Measurements from ENCODE around the gene IGF2BP2.
"Not testable (repeated sequence)": the region's sequence is repeated elsewhere in the genome, so short reads cannot be mapped to it uniquely, and the experiment has no call there.

Gene IGF2BP2

DNA sequence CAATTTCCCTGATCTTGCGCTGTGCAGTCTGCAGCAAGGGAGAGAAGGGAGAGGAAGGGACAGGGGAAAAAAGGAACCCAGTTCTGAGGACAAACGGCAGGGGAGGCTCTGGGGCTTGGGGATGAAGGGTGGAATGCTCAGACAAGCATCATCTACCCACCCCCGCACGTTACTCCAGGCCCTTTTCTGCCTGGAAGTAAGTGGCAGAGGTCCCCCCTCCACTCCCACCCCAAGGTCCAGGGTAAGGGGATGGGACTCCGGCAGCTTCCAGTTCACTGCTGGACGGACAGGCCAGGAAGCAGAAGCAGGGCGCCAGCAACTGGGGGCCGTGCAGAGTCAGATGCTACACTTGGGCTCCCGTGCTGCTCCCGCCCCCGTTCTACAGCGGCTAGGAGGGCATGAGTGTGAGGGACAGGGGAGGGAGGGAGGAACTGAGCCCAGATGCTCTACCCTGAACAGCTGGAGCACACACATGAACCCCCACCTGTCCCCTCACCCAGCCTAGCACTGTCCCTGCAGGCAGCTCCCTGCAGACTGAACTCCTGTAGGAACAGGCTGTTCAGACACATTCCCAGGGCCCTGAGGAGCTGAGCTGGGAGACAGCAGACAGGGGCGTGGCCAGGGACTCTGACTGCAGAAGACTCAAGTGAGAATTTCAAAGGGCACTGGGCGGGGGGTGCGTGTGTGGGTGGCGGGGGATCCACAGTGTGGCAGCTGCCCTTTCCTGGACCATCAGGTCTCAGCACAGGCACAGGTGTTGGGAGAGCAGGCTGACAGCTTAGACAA is 179.1 kb downstream of the IGF2BP2 start:
- no peak overlapping the region for H3K4me3 ChIP-seq (replicated peaks; ENCODE audit: low read depth, low read length)
- DNase-seq (ENCODE audit: low read depth): no peak
- TF ChIP-seq, protein P1, sequence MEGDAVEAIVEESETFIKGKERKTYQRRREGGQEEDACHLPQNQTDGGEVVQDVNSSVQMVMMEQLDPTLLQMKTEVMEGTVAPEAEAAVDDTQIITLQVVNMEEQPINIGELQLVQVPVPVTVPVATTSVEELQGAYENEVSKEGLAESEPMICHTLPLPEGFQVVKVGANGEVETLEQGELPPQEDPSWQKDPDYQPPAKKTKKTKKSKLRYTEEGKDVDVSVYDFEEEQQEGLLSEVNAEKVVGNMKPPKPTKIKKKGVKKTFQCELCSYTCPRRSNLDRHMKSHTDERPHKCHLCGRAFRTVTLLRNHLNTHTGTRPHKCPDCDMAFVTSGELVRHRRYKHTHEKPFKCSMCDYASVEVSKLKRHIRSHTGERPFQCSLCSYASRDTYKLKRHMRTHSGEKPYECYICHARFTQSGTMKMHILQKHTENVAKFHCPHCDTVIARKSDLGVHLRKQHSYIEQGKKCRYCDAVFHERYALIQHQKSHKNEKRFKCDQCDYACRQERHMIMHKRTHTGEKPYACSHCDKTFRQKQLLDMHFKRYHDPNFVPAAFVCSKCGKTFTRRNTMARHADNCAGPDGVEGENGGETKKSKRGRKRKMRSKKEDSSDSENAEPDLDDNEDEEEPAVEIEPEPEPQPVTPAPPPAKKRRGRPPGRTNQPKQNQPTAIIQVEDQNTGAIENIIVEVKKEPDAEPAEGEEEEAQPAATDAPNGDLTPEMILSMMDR (IDR thresholded peaks at IDR 0.05; ENCODE audit: low read length, missing control alignments): no peak

DNA sequence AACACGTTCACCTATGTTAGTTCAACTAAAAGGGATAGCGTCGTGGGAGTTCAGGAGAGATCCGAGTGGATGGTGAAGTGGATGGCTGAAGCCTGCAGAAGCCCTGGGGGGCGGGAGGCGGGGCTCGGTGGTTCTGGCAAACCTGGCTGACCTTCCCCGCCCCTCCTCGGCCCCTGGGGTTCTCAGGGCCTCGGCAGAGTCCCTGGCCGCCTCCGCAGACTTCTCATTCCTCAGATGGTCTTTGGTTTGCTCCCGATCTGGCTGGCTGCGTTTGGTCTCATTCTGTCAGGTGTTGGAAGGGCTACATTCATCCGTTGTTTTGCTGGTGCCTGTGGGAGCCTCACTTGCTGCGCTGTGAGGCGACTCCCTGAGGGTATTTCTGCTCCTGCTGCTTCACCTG is 179.7 kb downstream of the IGF2BP2 start:
- not testable (repeated sequence) for DNase-seq (ENCODE audit: low read depth); H3K4me3 ChIP-seq (replicated peaks; ENCODE audit: low read depth, low read length)

DNA sequence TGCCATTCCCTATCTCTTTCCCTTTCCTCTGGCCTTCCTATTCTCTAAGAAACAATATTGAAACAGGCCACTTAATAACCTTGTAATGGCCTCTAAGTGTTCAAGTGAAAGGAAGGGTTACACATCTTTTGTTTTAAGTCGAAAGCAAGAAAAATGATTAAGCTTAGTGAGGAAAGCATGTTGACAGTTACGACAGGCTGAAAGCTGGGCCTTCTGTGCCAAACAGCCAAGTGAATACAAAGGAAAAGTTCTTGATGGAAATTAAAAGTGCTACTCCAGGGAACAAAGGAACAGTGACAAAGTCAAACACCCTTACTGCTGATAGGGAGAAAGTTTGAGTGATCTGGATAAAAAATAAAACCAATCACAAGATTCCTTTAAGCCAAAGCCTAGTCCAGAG is 184.5 kb downstream of the IGF2BP2 start:
- TF ChIP-seq, protein P1 (IDR thresholded peaks at IDR 0.05; ENCODE audit: low read length, missing control alignments): no peak
- DNase-seq (ENCODE audit: low read depth): no peak
- no peak overlapping the region for H3K4me3 ChIP-seq (replicated peaks; ENCODE audit: low read depth, low read length)

DNA sequence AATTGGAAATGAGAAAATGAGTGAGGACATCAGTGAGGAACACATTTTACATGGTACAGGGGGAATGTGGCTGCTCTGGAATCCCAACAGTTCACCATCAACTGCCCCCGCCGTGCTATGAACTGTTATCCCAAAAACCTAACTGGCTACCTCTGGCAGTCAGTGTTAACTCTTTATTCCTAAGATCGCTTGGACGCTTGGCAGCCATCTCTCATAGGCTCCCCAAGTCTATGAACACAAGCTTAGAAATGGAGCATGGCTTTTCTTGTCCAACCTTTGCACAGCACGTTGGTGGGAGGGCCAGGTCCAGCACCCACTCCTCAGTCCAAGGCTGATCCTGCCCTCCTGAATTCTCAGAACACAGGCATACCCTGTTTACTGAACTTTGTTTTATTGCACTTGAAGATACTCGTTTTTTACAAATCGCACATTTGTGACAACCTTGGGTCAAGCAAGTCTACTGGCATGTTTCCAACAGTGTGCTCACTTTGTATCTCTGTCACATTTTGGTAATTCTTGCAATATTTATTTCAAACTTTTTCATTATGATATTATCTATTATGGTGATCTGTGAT is 185.1 kb downstream of the IGF2BP2 start:
- TF ChIP-seq, protein P1 (IDR thresholded peaks at IDR 0.05; ENCODE audit: low read length, missing control alignments): no peak
- no peak for DNase-seq (ENCODE audit: low read depth)

DNA sequence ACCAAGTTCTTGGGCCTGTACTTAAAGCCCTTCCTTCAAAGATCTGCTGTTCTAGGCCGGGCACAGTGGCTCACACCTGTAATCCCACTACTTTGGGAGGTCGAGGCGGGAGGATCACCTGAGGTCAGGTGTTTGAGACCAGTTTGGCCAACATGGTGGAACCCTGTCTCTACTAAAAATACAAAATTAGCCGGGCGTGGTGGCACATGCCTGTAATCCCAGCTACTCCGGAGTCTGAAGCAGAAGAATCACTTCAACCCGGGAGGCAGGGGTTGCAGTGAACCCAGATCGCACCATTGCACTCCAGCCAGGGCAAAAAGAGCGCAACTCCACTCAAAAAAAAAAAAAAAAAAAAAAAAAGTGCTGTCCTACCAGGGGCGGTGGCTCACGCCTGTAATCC is 186.2 kb downstream of the IGF2BP2 start:
- not testable (repeated sequence) for DNase-seq (ENCODE audit: low read depth); H3K4me3 ChIP-seq (replicated peaks; ENCODE audit: low read depth, low read length)

More for the DNA sequence above, 185.1 kb downstream of the IGF2BP2 start:
- H3K4me3 ChIP-seq (replicated peaks; ENCODE audit: low read depth, low read length): no peak overlapping the region

DNA sequence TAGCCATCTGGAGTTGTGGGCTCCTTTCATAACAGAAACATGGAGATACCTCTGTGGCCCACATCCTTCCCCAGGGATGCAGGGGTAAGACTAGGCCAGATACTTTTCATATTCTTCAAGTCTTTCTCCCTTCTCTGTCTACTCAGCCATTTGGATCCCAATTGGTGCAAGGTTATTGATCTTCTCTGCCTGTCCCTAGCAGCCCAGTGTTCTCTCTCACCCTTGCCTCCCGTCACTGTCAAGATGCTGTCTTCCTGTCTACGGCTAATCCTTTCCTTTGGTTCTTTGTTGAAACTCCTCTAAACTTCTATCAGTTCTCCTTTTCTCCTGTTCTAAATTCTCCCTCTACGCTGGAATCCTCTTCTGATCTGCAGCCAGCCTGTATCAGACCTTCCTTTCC is 187.5 kb downstream of the IGF2BP2 start:
- TF ChIP-seq, protein P1 (IDR thresholded peaks at IDR 0.05; ENCODE audit: low read length, missing control alignments): no peak

DNA sequence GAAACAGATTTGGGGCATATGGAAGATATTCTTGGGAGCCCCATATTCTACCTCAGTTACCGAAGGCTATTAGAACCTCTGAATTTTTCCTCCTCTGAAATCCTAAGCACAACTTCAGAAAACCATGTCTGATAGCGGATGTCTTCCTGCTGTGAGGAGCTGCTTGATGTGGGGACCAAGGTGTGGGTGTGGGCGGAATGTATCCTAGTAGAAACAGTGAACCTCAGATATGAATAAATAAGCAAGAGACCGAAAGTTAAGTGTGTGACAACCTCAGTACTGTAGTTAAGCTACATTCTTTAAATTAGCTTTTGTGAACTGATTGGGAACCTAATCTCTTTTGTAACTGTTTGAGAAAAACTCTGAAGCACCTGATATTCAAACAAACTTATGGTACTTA is 191.8 kb downstream of the IGF2BP2 start:
- TF ChIP-seq, protein P1 (IDR thresholded peaks at IDR 0.05; ENCODE audit: low read length, missing control alignments): no peak
- H3K4me3 ChIP-seq (replicated peaks; ENCODE audit: low read depth, low read length): no peak overlapping the region
- DNase-seq (ENCODE audit: low read depth): no peak

More for the DNA sequence above, 187.5 kb downstream of the IGF2BP2 start:
- no peak for DNase-seq (ENCODE audit: low read depth)
- H3K4me3 ChIP-seq (replicated peaks; ENCODE audit: low read depth, low read length): no peak overlapping the region

All from fibroblast of pulmonary artery (primary cell).